SU-DHL-6 (cell line): ENCODE measurements around the gene ANXA2R.
A peak's percentile ranks its signal among the peaks of the same experiment; 100 is the strongest.

ENCODE experiments used
- H2AFZ ChIP-seq: fragments of 200-600 bp; sonication (generic); 2 replicates; pipeline ENCODE4 v1.6.1; 2014; ENCODE audit warnings: low read depth, mild to moderate bottlenecking, moderate library complexity, mixed read lengths, antibody characterized with exemption, low read length; ENCODE audit not compliant: severe bottlenecking
- H3F3A ChIP-seq: fragments of 200-600 bp; shearing (Covaris generic); 2 replicates; pipeline ENCODE4 v1.6.0; 2016; ENCODE audit warnings: antibody characterized with exemption, mild to moderate bottlenecking; ENCODE audit not compliant: insufficient read depth
- H3K27ac ChIP-seq: fragments of 200-600 bp; sonication (generic); 2 replicates; pipeline ENCODE4 v1.5.1; 2016; ENCODE audit warnings: low read depth, mild to moderate bottlenecking, low read length, moderate library complexity, mixed read lengths
- H3K27me3 ChIP-seq: fragments of 200-600 bp; sonication (generic), shearing (Covaris generic); 2 replicates; pipeline ENCODE4 v1.6.0; 2014; ENCODE audit warnings: mild to moderate bottlenecking, low read length
- H3K36me3 ChIP-seq: fragments of 200-600 bp; sonication (generic); 2 replicates; pipeline ENCODE4 v1.6.1; 2014; ENCODE audit warnings: mild to moderate bottlenecking, low read length, mixed read lengths
- H3K4me2 ChIP-seq: fragments of 300-600, 200-600 bp; shearing (Covaris generic), sonication (generic); 2 replicates; pipeline ENCODE4 v1.6.0; 2014; ENCODE audit warnings: low read length, low read depth, mild to moderate bottlenecking; ENCODE audit not compliant: poor library complexity, severe bottlenecking
- H3K4me3 ChIP-seq: fragments of 200-600 bp; sonication (generic); 2 replicates; pipeline ENCODE4 v1.5.1; 2014; ENCODE audit warnings: antibody characterized with exemption, low read length, mild to moderate bottlenecking, mixed read lengths; ENCODE audit not compliant: insufficient read depth, poor library complexity, severe bottlenecking
- H3K79me2 ChIP-seq: fragments of 200-600 bp; sonication (generic); 2 replicates; pipeline ENCODE4 v1.6.1; 2014; ENCODE audit warnings: mild to moderate bottlenecking, low read length, moderate library complexity; ENCODE audit not compliant: insufficient read depth
- H3K9ac ChIP-seq: fragments of 200-600 bp; sonication (generic); 2 replicates; pipeline ENCODE4 v1.7.0; 2014; ENCODE audit warnings: mild to moderate bottlenecking, low read length
- H3K9me2 ChIP-seq: fragments of 200-600 bp; sonication (generic); replicated peaks from 2 replicates; pipeline ENCODE4 v1.6.1; 2014; ENCODE audit warnings: low read length; ENCODE audit not compliant: insufficient read depth
- H3K9me3 ChIP-seq: fragments of 200-600 bp; sonication (generic); 2 replicates; pipeline ENCODE4 v1.6.1; 2014; ENCODE audit warnings: low read length, mixed read lengths; ENCODE audit not compliant: insufficient read depth
- H4K20me1 ChIP-seq: fragments of 200-600 bp; sonication (generic); 2 replicates; pipeline ENCODE4 v1.6.1; 2014; ENCODE audit warnings: low read depth, mild to moderate bottlenecking, antibody characterized with exemption, low read length, moderate library complexity, mixed read lengths
- CTCF ChIP-seq: fragments of 200-600 bp; sonication (generic); IDR thresholded peaks from one replicate; pipeline ENCODE4 v1.5.1; 2017; ENCODE audit warnings: antibody characterized with exemption, mild to moderate bottlenecking, low read length, moderate library complexity; ENCODE audit not compliant: insufficient read depth, poor library complexity, severe bottlenecking
- EZH2phosphoT487 ChIP-seq: fragments of 200-600 bp; sonication (generic), shearing (Covaris generic); conservative IDR thresholded peaks from 2 replicates; pipeline ENCODE4 v1.6.1; 2018; ENCODE audit warnings: mild to moderate bottlenecking, antibody characterized with exemption, low read length, moderate library complexity, mixed read lengths

ANXA2R gene

GRCh38 chr5:43066799-43067741 is 27.0 kb upstream of the ANXA2R start:
- peaks cover 20% of the 10 kb centered on the region for H3K79me2 ChIP-seq
- no peaks in the 10 kb centered on the region for H4K20me1 ChIP-seq
- TF ChIP-seq CTCF (no peak), EZH2phosphoT487 (no peak)
- H3K36me3 ChIP-seq: 0 out of 2 replicates have a peak, but pooled peaks cover 3% of the 10 kb centered on the region
- no peaks in the 10 kb centered on the region for H3K9me2 ChIP-seq
- peak overlapping the region; percentile 86 for H3K27ac ChIP-seq
- H3K9me3 ChIP-seq: no peaks in the 10 kb centered on the region
- H3K4me2 ChIP-seq: peak overlapping the region; percentile 97
- peak overlapping the region; percentile 87 for H2AFZ ChIP-seq
- peak overlapping the region; percentile 86 for H3K9ac ChIP-seq
- peak overlapping the region; percentile 71 for H3K4me3 ChIP-seq
- peaks cover 8% of the 10 kb centered on the region for H3F3A ChIP-seq
- no peaks in the 10 kb centered on the region for H3K27me3 ChIP-seq

GRCh38 chr5:43065948-43066798 is 26.1 kb upstream of the ANXA2R start:
- no peaks in the 10 kb centered on the region for H3K9me3 ChIP-seq
- H3F3A ChIP-seq: peaks cover 8% of the 10 kb centered on the region
- no peaks in the 10 kb centered on the region for H3K9me2 ChIP-seq
- H3K4me2 ChIP-seq: peak overlapping the region; percentile 97
- no peak for TF ChIP-seq CTCF
- no peak for TF ChIP-seq EZH2phosphoT487
- peak overlapping the region; percentile 87 for H2AFZ ChIP-seq
- H3K79me2 ChIP-seq: peaks cover 20% of the 10 kb centered on the region
- H3K9ac ChIP-seq: peak overlapping the region; percentile 86
- H3K4me3 ChIP-seq: peak overlapping the region; percentile 71
- no peaks in the 10 kb centered on the region for H3K27me3 ChIP-seq
- no peaks in the 10 kb centered on the region for H4K20me1 ChIP-seq
- 0 out of 2 replicates have a peak, but pooled peaks cover 3% of the 10 kb centered on the region for H3K36me3 ChIP-seq
- H3K27ac ChIP-seq: peak overlapping the region; percentile 86

- H2AFZ ChIP-seq: peak overlapping the region; percentile 87
Measured at GRCh38 chr5:43065387-43065947, 25.3 kb upstream of the ANXA2R start.

More at GRCh38 chr5:43065387-43065947, 25.3 kb upstream of the ANXA2R start:
- H4K20me1 ChIP-seq: no peaks in the 10 kb centered on the region
- H3K27ac ChIP-seq: peak overlapping the region; percentile 86
- H3K4me2 ChIP-seq: peak overlapping the region; percentile 97
- peak overlapping the region; percentile 86 for H3K9ac ChIP-seq
- H3K9me3 ChIP-seq: no peaks in the 10 kb centered on the region
- H3K4me3 ChIP-seq: peak overlapping the region; percentile 71
- no peaks in the 10 kb centered on the region for H3K36me3 ChIP-seq
- H3K79me2 ChIP-seq: peaks cover 20% of the 10 kb centered on the region
- H3K27me3 ChIP-seq: no peaks in the 10 kb centered on the region
- no peak for TF ChIP-seq EZH2phosphoT487
- TF ChIP-seq CTCF: no peak
- peaks cover 8% of the 10 kb centered on the region for H3F3A ChIP-seq
- no peaks in the 10 kb centered on the region for H3K9me2 ChIP-seq
